Measurements from ENCODE around the gene TNFRSF1A. TPM values are rescaled to one million over a fixed set of nuclear protein-coding genes. Genes with fewer than 3 reads are reported as not detected.
A peak's percentile ranks its signal among the peaks of the same experiment; 100 is the strongest.

TNFRSF1A gene
- total RNA-seq, 1 experiment from 2014 or later = 34.3 TPM

DNA sequence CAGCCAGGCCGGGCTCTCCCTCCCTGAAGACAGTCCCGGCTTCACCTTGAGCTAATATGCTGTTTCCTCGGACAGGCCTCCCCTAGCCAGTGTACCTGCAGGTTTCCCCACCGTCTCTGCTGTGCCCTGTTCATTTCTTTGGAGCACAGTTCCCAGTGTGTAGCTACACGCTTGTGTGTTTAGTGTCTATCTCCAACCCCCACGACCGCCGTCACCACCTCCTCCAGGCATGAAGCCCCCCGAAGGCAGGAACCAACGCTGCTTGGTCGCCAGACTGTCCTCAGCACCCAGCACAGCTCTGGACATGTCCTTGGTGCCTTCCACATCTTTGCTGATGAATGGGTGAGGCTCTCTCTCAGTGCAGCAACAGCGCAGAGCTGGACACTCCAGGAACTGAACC lies 57.6 kb downstream of the TNFRSF1A start:
- no peak for DNase-seq
- H3K4me1 ChIP-seq = peaks cover 15% of the 10 kb centered on the region
- H3K9me3 ChIP-seq (replicated peaks) = no peaks in the 10 kb centered on the region
- H3K27ac ChIP-seq = no peak overlapping the region
- no peaks in the 10 kb centered on the region for H3K36me3 ChIP-seq
- no peaks in the 10 kb centered on the region for H3K27me3 ChIP-seq
- H3K4me3 ChIP-seq = no peak overlapping the region

GRCh38 chr12:6282453-6282840 lies 59.4 kb downstream of the TNFRSF1A start:
- no peak overlapping the region for H3K27ac ChIP-seq
- no peak overlapping the region for H3K4me3 ChIP-seq
- peaks cover 24% of the 10 kb centered on the region for H3K4me1 ChIP-seq
- H3K36me3 ChIP-seq = no peaks in the 10 kb centered on the region
- no peaks in the 10 kb centered on the region for H3K27me3 ChIP-seq
- no peak for DNase-seq
- H3K9me3 ChIP-seq (replicated peaks) = no peaks in the 10 kb centered on the region

DNA sequence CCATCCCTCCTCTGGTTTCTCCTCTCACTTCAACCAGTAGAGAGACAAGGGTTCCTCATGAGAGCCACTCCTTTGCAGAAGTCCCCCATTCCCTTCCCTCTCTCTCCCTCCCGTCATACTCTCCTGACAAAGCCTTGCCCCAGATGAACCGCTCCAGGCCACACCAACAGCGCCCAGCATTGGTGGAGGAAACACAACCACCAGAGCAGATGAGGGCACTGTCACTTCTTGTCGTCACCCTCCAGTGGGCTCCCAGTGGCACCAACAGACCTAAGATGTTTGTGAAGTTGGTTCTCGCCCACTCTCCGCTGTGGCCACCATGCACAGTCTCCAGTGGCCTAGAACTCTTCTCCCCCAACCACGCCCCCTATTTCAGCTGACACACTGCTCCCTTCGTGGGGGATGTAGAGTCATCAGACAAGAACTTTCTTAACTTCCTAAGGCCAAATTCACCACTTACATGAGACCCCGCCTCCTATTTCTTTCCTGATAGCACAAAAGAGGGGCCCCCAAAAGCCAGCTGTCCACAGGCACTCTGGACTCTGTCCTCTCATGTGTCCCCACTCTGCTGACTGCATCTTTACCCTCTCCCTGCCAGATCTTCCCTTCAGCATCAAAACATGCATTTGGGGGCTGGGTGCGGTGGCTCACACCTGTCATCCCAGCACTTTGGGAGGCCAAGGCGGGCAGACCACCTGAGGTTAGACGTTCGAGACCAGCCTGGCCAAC lies 60.6 kb downstream of the TNFRSF1A start:
- no peaks in the 10 kb centered on the region for H3K36me3 ChIP-seq
- H3K9me3 ChIP-seq (replicated peaks) = no peaks in the 10 kb centered on the region
- H3K27me3 ChIP-seq = no peaks in the 10 kb centered on the region
- no peak overlapping the region for H3K4me3 ChIP-seq
- no peak overlapping the region for H3K27ac ChIP-seq
- no peak for DNase-seq
- H3K4me1 ChIP-seq = peaks cover 28% of the 10 kb centered on the region

GRCh38 chr12:6280672-6281071 lies 61.2 kb downstream of the TNFRSF1A start:
- H3K27ac ChIP-seq = no peak overlapping the region
- DNase-seq = no peak
- H3K9me3 ChIP-seq (replicated peaks) = no peaks in the 10 kb centered on the region

GRCh38 chr12:6280053-6280469 lies 61.8 kb downstream of the TNFRSF1A start:
- no peak overlapping the region for H3K27ac ChIP-seq
- no peak overlapping the region for H3K4me3 ChIP-seq
- peak; percentile 60 to 71 for DNase-seq

More at GRCh38 chr12:6280672-6281071, 61.2 kb downstream of the TNFRSF1A start:
- Histone ChIP-seq H3K4me3 (no peak overlapping the region), H3K4me1 (peaks cover 28% of the 10 kb centered on the region), H3K36me3 (no peaks in the 10 kb centered on the region), H3K27me3 (no peaks in the 10 kb centered on the region)

DNA sequence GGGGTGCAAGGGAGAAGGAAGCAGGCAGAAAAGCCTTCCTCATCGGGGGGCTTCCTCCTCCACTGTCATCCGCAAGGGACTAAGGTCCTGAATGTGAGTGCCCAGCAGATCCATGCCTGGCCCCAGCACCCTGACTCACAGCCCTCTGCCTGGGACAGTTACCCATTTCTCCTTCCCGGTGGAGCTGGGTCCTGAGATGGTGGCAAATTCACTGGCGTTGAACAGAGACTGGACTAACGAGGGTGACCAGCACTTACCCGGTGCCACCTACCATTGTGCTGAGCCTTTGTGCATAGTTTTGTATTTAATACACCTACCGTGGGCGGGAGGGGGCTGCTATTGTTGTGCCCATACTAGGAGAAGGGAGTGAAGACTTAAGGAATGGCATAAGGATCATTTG lies 62.2 kb downstream of the TNFRSF1A start:
- Histone ChIP-seq H3K9me3 (replicated peaks) (no peaks in the 10 kb centered on the region), H3K27me3 (no peaks in the 10 kb centered on the region), H3K4me3 (no peak overlapping the region), H3K36me3 (no peaks in the 10 kb centered on the region), H3K4me1 (peaks cover 29% of the 10 kb centered on the region), H3K27ac (no peak overlapping the region)
- DNase-seq = no peak

More at GRCh38 chr12:6280053-6280469, 61.8 kb downstream of the TNFRSF1A start:
- no peaks in the 10 kb centered on the region for H3K27me3 ChIP-seq
- H3K36me3 ChIP-seq = no peaks in the 10 kb centered on the region
- no peaks in the 10 kb centered on the region for H3K9me3 ChIP-seq (replicated peaks)
- peaks cover 25% of the 10 kb centered on the region for H3K4me1 ChIP-seq

DNA sequence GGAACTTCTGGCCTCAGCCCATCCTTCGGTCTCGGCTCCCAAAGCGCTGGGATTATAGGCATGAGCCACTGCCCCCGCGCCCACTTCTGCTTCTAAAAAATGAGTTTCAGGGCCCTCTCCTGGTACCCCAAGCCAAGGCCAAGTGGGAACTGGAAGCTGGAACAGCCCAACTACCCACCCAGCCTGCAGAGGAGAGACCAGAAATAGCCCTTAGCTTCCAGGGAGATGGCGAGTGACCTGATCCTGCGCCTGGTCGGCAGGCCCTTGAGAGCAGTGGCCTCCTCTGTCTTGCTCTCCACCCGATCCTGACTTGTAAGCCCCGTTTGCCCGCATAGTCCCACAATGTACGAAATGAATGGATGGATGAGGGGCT lies 62.6 kb downstream of the TNFRSF1A start:
- Histone ChIP-seq H3K27me3 (no peaks in the 10 kb centered on the region), H3K4me1 (peaks cover 33% of the 10 kb centered on the region), H3K4me3 (no peak overlapping the region), H3K9me3 (replicated peaks) (no peaks in the 10 kb centered on the region), H3K36me3 (no peaks in the 10 kb centered on the region), H3K27ac (no peak overlapping the region)
- no peak for DNase-seq

Other genes with a start within 250 kb of the TNFRSF1A start
- 0.35 and 0.73 TPM in 2 replicates for gene VWF, start 217.4 kb downstream of the TNFRSF1A start, total RNA-seq (2014; rRNA removed; shearing (Covaris generic))
- gene CD9, start 141.7 kb downstream of the TNFRSF1A start, total RNA-seq (2014; rRNA removed; shearing (Covaris generic)) = 220 and 239 TPM in 2 replicates
- 0.06 TPM in 1 of 2 replicates, not detected in the other for gene PLEKHG6, start 31.4 kb downstream of the TNFRSF1A start, total RNA-seq (2014; rRNA removed; shearing (Covaris generic))
- gene SCNN1A, start 33.5 kb upstream of the TNFRSF1A start, total RNA-seq (2014; rRNA removed; shearing (Covaris generic)) = not detected in 2 replicates
- gene LTBR, start 42.1 kb upstream of the TNFRSF1A start, total RNA-seq (2014; rRNA removed; shearing (Covaris generic)) = 14.7 and 16.5 TPM in 2 replicates
- gene CD27, start 102.9 kb upstream of the TNFRSF1A start, total RNA-seq (2014; rRNA removed; shearing (Covaris generic)) = 0.12 and 0.15 TPM in 2 replicates
- 2.2 and 4.9 TPM in 2 replicates for gene TAPBPL, start 110.0 kb upstream of the TNFRSF1A start, total RNA-seq (2014; rRNA removed; shearing (Covaris generic))
- gene VAMP1, start 128.6 kb upstream of the TNFRSF1A start, total RNA-seq (2014; rRNA removed; shearing (Covaris generic)) = 7.3 and 8.0 TPM in 2 replicates
- 200 and 208 TPM in 2 replicates for gene MRPL51, start 151.2 kb upstream of the TNFRSF1A start, total RNA-seq (2014; rRNA removed; shearing (Covaris generic))
- gene NCAPD2, start 152.0 kb upstream of the TNFRSF1A start, total RNA-seq (2014; rRNA removed; shearing (Covaris generic)) = 215 and 218 TPM in 2 replicates
- gene GAPDH, start 192.4 kb upstream of the TNFRSF1A start, total RNA-seq (2014; rRNA removed; shearing (Covaris generic)) = 4,776 and 4,843 TPM in 2 replicates
- gene IFFO1, start 214.0 kb upstream of the TNFRSF1A start, total RNA-seq (2014; rRNA removed; shearing (Covaris generic)) = 10.3 and 13.8 TPM in 2 replicates
- gene NOP2, start 226.2 kb upstream of the TNFRSF1A start, total RNA-seq (2014; rRNA removed; shearing (Covaris generic)) = 63.8 and 67.7 TPM in 2 replicates

Data from SJCRH30 (cell line).